Stimulated activated CD8-positive, alpha-beta memory T cell treated with anti-CD3 and anti-CD28 coated beads, Interleukin-12 subunit alpha, Interleukin-12 subunit beta, amount 100 ng/mL, for 1 hour (primary cell): ENCODE results near the gene ILKAP.

Experiments
- DNase-seq: peaks from one replicate; pipeline ENCODE4 v3.0.0-alpha.2; 2020; ENCODE audit warnings: low read depth

The ILKAP gene

DNA sequence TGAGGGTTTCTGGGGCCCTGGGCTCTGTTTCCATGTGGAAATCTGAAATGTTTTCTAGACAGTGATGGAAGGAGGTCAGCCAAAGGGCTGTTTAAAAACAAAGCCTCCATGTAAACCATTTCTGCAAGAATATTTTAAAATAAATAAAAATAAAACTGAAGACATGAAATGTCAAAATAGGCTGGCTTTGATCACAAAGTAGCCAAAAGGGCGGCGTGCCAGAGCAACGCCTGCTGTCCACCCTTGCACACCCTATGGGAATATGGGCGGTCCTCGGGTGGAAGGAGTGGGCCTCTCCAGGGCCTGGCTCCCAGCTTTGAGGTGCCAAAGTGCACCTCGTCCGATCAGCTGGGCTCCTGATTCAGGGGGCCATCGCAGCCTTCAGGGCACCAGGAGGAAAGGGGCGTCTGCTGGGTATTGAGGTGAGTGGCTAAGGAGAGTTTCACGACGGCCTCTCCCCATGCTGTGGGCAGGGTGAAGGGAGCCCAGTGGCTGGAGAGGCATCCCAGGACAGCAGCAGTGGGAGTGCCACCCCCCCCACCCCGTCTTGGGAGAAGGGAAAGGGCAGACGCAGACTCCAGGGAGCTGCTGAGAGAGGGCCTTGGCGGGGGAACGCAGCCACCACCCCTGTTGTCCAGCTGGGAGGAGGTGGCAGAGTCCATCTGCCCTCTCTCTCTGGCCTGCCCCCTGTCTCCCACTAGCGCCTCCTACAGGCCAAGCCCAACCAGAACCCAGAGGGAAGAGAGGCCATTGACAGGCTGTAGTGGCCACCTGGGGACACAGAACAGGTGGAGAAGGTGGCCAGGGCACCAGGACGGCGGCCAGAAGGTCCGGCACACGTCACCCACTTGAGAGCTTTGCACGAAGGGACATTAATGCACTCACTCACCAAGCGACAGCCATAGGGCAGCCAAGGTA is 50.5 kb downstream of the ILKAP start:
- no peak for DNase-seq

DNA sequence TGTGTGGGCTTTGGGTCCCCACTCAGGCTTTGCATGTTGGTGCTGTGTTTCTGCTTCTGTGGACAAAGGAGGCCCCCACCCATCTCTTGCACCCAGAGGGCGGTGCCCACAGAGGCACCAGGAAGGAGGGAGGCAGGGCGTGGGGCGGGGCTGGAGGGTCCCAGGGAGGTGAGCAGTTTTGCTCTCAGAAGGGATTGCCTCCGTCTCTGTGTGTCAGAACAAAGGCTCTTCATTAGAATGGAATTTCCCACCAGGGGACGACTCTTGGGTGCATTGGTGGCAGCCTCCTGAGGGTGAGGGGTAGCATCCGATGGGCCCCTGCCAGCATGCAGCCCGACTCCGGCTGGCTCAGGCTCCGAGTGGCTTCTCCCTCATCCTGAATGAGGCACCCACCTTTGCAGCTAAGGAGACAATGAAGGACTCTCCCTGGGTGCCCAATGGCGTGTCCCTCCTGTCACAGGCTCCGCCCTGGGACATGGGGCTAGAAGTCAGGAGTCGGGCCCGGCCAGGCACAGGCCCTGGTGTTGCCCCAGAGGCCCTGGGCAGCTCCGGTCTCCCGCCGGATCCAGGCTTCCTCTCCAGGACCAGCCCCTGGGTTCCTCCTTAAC is 51.8 kb downstream of the ILKAP start:
- no peak for DNase-seq

DNA sequence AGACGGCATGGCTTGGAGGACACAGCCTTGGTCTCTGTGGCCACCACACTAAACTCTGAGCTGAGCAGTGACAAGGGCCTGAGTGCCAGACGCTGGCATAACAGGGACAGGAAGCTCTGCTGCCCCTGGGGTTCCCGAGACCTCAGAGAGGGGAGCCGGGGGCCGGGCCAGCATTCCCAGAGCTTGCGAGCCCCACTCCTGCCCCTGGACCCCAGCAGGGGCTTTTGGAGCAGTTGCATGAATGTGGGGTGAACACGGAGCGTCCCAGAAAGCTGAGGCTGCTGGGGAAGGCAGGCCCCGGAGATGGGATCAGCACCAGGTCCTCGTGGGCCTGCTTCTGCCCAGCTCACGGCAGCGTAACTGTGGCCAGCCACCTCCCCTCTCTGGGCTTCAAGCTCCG is 52.3 kb downstream of the ILKAP start:
- DNase-seq: no peak

DNA sequence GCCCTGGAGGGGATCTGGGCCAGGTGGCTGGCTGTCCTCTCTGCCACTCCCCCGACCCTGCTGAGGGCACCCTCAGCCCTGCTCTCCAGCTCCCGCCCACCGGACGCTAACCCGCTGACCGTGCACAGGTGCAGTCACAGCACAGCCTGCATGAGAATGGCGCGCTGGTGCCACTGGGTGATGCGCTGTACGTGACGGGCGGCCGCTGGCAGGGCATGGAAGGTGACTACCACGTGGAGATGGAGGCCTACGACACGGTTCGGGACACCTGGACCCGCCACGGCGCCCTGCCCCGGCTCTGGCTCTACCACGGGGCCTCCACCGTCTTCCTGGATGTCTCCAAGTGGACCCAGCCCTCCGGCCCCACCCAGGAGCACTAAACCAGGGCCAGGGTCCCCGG is 52.8 kb downstream of the ILKAP start:
- DNase-seq: no peak

DNA sequence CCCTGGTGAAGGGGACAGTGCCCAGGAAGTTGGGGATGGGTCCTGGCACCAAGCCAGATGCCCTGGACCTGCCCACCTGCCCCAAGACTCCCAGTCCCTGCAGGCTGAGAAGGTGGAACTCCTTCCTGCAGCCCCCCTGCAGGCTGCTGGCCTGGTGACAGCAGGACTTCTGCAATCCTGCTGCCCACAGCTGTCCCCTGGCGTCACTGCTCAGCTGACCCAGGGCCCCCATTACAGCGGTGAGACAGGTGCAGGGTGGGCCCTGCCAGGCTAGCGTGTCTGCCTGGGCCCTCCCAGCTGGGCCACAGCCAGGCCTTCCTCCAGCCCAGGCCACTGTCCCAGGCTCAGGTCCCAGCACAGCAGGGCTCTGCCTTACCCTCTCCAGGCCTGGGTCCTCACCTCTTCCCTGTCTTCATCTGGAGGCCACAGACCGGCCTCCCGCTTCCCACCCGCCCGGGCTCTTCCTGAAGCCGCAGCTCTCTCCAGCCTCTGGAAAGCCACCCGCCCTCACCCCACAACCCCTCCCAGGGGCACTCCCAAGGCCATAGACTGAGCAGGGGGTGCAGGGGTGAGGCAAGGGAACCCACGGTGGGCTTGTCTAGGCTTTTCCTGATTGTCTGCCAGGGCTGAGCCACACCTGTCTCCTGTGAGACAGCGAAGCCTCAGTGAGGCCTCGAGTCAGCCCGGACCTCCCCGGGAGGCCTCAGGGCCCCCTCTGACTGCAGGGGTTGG is 53.5 kb downstream of the ILKAP start:
- no peak for DNase-seq

DNA sequence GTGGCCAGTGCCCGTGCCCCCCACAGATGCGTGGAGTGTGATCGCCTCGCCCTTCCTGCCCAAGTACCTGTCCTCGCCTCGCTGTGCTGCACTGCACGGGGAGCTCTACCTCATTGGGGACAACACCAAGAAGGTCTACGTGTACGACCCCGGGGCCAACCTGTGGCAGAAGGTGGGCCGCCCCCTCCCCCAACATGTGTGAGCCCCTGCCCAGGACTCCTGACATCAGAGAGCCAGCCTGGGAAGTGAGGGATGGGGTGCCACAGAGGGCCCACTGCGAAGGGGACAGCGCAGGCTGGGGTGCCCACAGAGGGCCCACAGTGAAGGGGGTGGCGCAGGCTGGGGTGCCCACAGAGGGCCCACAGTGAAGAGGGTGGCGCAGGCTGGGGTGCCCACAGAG is 54.5 kb downstream of the ILKAP start:
- DNase-seq: no peak

DNA sequence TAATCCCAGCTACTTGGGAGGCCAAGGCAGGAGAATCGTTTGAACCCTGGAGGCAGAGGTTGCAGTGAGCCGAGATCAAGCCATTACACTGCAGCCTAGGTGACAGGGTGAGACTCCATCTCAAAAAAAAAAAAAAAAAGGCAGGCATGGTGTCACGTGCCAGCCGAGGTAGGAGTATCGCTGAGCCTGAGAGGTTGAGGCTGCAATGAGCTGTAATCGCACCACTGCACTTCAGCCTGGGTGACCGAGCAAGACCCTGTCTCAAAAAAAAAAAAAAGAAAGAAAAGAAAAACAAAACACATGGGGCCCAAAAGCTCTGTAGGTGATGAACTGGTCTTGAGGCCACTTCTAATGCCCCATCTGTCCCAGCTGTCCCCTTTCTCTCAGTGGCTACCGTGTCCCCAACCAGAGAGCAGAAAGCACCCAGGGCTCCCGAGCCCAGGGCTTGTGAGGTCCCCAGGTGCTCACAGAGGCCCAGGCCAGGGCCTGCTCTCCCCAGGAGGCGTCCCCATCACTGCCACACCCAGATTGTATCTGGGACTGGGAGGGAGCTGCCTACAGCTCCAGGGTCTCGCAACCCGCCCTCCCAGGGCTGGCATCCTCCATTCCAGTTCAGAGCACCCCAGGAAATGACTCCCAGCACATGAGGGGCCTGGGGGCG is 56.5 kb downstream of the ILKAP start:
- DNase-seq: no peak

DNA sequence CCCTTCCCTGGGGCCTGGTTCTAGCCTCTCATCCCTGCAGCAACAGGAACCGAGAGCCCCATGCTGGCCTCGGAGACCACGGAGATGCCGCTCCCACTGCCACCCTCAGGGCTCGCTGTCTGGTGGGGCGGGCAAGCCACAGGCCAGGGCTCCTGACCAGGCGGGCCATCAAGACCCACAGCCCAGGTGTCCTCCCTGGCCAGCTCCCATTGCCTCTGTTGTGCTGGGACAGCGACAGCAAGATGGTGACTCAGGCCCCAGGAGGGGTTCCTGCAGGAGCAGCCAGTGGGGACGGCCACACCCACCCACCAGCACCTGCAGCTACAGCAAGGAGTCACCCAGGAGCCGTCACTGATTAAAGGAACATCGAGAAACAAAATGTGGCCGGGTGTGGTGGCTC is 57.6 kb downstream of the ILKAP start:
- no peak for DNase-seq

DNA sequence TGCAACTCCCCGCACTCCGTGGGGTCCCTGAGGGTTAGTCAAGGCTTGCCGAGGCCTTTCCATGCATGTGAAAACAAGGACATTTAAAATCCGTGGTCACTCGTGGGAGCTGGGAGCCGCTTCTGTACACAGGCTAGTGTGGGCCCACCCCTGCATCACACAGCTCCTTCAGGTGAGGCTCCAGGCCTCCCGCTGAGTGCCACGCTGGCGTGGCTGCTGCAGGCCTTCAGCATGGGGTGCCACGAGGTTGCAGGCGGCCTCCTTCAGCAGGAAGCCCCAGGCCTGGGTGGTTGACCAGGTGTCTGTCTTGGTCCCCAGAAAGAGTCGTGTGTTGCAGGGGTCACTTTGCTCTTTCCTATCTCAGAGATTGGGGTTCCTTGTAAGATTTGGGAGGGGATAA is 58.4 kb downstream of the ILKAP start:
- no peak for DNase-seq

DNA sequence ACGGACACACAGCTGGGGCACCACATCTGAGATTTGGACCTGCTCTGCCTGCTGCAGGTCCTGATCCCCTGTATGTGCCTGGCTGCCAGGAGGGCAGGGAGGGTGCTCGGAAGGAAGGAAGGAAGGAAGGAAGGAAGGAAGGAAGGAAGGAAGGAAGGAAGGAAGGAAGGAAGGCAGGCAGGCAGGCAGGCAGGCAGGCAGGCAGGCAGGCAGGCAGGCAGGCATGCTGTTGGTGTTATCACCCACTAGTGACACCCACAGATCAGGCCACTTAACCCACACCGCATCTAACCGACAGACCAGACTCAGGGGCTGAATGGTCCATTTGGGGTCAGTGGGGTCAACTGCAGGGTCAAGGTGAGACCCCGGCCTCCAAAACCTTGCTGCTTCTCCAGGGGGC is 59.2 kb downstream of the ILKAP start:
- no peak for DNase-seq

DNA sequence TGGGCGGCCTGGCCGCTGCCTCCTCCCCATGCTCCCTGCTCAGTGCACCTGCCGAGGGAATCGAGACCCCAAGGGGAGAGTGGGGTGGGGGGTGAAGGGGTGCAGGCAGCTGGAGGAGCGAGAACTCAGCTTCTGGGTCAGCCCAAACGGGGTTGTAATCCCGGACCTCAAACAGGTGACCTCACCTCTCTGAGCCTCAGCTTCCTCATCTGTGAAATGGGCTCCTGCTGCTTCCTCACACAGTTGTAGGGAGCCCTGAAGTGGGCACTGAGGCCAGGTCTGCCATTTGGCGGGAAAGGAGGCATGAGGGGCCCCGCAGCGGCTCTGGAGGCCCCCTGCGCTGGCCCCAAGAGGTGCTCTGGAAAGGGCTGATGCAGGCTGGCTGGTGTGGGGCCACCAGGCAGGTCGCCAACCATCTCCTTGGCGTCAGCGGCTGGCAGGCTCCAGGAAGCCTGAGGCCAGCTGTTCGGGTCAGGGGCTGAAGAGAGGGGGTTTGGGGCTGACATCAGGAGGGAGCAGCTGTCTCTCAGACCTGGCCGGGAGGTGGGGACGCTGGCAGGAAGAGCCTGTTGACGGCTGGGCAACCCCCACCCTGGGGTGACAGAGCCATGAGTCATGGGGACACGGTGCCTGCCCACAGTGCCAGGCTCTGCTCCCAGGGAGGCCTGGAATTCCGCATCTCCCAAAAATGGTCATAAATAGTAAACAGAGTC is 60.1 kb downstream of the ILKAP start:
- DNase-seq: no peak

DNA sequence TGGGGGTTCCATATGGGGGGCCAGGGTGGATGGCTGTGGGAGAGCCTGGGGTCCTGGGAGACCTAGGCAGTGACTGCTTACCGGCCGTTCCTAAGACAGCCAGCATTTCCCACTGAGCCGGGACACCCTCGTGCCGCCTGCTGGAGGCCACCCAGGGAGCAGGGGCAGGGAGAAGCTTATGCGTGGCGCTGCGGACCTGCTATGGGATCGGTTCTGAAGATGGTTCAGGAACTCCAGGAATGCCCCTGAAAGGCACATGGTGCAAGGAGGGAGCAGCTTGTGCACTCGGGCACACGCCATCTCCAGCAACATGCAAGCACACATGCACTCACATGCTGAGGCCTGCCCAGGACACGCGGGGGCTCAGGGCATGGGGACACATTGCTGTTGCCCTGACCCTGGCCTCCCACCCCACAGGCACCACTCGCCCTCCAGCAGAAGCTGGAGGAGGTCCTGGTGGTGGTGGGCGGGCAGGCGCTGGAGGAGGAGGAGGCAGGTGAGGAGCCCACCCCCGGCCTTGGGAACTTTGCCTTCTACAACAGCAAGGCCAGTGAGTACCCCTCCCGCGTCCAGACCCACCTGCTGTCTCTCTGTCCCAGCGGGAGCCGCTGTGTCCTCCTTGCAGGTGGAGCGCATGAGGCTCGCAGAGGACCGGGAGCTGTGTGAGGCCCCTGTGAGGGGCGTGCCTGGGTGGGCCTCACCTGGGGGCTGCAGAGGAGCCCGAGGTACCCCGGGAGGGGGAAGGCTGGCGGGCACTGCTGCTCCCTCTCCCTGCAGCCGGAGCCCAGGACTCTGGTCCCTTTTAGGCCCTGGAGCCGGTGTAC is 60.9 kb downstream of the ILKAP start:
- no peak for DNase-seq

DNA sequence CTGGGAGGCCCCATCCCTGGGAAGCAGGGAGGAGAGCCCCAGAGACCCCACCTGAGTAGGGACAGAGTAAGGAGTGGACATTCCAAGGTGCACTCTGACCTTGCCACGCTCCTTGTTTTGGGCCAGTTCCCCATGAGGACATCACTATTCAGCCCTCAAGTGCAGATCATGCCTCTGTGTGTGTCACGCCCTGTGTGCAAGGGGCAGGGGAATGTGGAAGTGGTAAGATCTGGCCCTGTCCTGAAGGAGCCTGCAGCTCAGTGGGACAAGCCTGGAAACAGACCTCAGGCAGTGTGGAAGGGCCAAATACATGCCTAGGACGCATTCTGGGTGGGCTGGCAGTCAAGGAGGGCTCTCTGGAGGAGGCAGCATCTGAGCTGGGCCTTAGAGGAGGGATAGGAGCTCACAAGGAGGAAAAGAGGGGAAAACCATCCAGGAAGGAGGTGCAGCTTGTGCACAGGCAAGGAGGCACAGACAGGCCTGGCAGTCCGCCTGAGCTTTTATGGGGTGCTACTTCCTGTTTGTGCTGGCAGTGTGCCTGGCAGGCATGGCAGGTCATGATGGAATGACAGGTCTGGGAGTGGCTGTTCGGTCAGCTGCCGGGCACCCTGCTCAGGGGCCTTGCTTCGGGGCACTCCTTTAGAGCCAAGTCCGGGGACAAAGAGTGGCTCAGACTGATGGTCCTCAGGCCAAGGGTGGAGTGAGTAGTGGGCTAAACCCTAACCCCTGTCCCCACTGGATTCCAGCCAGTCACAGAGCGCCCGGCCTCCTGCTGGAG is 61.8 kb downstream of the ILKAP start:
- no peak for DNase-seq

DNA sequence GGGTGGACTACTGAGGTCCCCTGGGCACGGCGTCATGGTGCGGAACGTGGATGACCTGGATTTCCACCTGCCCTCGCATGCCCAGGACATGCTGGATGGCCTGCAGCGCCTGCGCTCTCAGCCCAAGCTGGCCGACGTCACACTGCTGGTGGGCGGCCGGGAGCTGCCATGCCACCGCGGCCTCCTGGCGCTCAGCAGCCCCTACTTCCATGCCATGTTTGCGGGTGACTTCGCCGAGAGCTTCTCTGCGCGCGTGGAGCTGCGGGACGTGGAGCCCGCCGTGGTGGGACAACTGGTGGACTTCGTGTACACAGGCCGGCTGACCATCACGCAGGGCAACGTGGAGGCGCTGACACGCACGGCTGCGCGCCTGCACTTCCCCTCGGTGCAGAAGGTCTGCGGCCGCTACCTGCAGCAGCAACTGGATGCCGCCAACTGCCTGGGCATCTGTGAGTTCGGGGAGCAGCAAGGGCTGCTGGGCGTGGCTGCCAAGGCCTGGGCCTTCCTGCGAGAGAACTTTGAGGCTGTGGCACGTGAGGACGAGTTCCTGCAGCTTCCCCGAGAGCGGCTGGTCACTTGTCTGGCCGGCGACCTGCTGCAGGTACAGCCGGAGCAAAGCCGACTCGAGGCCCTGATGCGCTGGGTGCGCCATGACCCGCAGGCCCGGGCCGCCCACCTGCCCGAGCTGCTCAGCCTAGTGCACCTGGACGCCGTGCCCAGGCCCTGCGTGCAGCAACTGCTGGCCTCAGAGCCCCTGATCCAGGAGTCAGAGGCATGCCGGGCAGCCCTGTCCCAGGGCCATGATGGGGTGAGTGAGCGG is 62.6 kb downstream of the ILKAP start:
- no peak for DNase-seq

DNA sequence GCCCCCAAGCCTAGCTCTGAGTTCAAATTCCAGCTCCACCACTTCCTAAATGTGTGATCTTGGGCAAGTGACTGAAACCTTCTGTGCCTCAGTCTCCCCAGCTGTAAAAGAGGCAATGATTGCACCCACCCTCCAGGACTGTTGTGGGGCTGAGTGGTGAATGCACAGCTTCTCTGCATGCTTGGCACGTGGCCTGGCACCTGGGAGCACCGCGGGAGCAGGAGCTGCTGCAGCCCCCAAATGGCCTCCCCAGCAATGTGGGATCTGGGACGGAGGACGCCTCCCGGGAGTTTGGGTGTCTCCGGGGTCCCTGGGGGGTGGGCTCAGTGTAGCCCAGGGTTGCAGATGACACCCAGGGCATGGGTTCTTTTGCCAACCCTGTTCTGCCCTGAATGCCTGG is 63.5 kb downstream of the ILKAP start:
- no peak for DNase-seq

DNA sequence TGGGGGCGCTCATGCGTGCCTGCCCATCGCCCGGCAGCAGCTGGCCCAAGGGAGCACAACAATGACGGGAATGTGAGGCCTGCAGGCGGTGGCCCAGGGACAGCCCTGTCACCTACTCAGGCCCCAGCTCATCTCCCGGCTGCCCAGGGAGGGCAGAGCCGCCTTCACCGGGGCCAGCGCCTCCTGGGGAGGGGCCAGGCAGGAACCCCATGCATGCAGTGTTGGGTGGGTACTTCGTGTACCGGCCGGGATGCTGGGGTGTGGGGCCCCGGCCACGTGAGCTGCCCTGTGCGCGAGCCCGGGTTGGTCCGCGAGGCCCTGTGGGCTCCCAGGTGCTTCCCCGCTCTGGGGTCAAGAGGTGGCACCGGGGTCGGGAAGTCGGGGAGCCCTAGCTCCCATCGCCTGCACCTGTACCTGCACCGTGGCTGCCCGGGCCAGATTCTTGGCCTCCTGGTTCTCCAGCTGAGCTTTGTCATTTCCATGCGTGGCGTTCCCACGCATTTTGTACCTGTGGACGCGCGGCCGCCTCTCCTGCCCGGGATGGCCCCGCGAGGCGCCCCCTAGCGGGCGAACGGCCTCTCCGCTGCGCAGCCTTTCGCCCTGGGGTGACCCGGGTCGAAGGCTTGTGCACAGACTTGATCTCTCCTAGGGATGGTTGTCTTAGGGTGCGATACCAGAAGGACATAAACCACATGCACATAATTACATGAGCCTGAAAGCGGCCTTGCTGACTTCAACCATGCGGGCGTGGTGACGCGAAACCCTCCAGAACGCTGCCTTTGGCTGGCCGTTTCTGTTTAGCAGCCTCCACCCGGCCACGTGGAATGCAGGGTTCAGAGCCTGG is 64.1 kb downstream of the ILKAP start:
- no peak for DNase-seq

DNA sequence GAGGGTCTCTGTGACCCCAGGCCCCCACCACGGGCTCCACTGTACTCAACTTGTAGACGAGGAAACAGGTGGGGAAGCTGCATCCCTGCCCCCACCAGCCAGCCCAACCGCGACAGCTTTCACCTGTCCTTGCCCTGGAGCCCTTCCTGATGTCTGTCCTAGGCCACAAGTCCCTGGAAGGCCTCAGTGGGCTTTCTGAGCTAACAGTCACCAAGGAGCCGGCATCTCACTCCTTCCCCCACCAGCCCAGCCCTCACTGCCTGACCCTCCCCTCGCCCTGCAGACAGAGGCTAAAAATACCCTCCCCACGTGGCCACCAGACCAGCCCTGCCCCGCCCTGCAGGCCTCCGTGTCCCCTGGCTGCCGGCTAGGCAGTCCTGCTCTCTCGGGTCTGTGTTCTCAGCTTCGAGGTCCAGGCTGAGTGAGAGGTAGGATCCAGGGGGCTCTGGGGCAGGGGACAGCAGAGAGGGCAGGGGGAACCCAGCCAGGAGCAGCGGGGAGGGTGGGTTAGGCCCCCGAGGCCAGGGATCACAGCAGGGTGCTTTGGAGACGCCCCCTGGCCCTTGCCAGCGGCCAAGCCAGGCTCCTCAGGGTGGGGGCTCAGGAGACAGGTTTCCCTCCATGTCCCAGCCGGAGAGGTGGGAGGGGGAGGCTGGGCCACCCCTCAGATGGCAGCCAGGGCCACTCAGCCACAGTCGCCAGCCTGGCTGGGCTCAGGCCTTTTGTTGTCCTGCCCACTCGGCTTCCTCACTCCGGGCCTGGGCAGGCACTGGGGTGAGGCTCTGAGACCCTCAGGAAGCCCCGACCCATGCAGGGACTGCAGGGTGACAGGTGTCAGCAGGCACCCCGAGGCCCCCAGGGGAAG is 64.9 kb downstream of the ILKAP start, which contains the start of gene KLHL30:
Gene KLHL30 (plus strand): TSS at position 338 of the 865 bp plus-strand sequence. CDS start 2,087 bp downstream, outside the sequence.
- no peak for DNase-seq
